Loucy (cell line): ENCODE results near the gene PUDP.
"Not testable (repeated sequence)": the region's sequence is repeated elsewhere in the genome, so short reads cannot be mapped to it uniquely, and the experiment has no call there.

Experiments used
- EZH2phosphoT487 ChIP-seq: fragments of 200-600 bp; IDR thresholded peaks from 2 replicates; pipeline ENCODE4 v1.6.1; 2018; ENCODE audit warnings: antibody characterized with exemption, mild to moderate bottlenecking, moderate library complexity, borderline replicate concordance
- TF ChIP-seq, protein P1 (sequence below): fragments of 200-600 bp; sonication (generic); conservative IDR thresholded peaks from 2 replicates; pipeline ENCODE4 v1.5.1; 2014; ENCODE audit warnings: mild to moderate bottlenecking, antibody characterized with exemption, low read length

DNA sequence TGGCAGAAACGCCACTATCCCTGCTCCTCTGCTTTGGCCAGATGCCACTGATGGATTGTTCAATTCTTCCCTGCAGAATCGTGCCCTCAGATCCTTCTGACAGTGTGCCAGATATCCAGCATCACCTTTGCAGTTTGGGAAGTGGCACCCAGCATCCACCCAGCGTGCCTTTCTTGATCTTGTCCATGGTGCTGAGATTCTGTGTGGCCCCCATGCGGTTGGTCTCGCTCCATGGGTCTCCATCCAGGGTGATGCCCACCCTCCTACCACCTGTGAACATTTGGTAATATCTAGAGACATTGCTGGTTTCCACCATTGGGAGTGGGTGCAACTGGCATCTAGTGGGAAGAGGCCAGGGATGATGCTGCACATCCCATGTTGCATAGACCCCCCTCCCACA, 121.6 kb downstream of the PUDP start:
- TF ChIP-seq, protein P1, sequence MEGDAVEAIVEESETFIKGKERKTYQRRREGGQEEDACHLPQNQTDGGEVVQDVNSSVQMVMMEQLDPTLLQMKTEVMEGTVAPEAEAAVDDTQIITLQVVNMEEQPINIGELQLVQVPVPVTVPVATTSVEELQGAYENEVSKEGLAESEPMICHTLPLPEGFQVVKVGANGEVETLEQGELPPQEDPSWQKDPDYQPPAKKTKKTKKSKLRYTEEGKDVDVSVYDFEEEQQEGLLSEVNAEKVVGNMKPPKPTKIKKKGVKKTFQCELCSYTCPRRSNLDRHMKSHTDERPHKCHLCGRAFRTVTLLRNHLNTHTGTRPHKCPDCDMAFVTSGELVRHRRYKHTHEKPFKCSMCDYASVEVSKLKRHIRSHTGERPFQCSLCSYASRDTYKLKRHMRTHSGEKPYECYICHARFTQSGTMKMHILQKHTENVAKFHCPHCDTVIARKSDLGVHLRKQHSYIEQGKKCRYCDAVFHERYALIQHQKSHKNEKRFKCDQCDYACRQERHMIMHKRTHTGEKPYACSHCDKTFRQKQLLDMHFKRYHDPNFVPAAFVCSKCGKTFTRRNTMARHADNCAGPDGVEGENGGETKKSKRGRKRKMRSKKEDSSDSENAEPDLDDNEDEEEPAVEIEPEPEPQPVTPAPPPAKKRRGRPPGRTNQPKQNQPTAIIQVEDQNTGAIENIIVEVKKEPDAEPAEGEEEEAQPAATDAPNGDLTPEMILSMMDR, result not testable (repeated sequence)
- not testable (repeated sequence) for TF ChIP-seq EZH2phosphoT487
